Stimulated activated CD8-positive, alpha-beta memory T cell treated with anti-CD3 and anti-CD28 coated beads, Interleukin-2, amount 100 ng/mL, for 48 hours (primary cell): ENCODE data around the gene RBM3.
"Not testable (repeated sequence)": the region's sequence is repeated elsewhere in the genome, so short reads cannot be mapped to it uniquely, and the experiment has no call there.

ENCODE experiments used
- DNase-seq, 2 donors: peaks; one replicate each; pipeline ENCODE4 v3.0.0-alpha.2; 2020; ENCODE audit warnings: low read depth in 2 of 2

Gene RBM3

DNA sequence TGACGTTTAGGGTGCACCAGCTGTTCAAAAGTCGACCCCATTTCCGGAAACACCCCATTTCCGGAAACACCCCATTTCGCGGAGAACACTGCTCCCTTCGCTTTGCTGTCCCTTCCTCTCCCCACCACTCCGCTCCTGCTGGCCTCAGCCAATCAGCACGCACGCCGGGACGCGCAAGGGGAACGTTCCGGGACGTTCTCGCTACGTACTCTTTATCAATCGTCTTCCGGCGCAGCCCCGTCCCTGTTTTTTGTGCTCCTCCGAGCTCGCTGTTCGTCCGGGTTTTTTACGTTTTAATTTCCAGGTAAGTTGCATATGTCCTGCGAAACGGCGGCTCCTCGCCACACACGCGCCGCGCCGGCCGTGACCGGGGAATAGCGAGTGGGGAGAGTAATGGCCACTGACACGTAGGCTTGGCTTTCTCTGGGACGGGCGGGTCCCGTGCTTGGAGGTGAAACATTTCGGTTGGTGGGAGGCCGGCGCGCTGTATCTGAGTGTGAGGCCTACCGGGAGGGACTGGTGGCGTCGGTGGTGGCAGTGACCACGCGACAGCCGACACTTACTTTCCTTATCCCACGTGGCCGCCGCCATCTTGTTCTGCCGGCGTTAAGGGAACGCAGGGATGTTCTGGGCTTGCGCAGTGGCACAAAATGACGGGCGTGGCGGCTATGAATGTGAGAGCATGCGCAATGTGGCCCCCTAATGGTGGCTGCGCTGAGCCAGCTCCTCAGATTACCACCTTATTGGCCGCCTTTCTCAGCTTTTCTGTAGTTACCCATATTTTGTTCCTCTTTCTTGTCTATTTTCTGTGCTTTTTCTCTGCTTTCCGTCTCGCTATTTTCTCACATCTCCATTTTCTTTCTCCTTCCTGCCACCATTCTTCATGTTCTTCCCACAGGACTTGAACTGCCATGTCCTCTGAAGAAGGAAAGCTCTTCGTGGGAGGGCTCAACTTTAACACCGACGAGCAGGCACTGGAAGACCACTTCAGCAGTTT is at the start of gene RBM3:
Gene RBM3 (plus strand): TSS at position 215 of the 997 bp plus-strand sequence. CDS start 697 bp downstream, at position 912.
- peak; percentile 81 to 83 for DNase-seq

DNA sequence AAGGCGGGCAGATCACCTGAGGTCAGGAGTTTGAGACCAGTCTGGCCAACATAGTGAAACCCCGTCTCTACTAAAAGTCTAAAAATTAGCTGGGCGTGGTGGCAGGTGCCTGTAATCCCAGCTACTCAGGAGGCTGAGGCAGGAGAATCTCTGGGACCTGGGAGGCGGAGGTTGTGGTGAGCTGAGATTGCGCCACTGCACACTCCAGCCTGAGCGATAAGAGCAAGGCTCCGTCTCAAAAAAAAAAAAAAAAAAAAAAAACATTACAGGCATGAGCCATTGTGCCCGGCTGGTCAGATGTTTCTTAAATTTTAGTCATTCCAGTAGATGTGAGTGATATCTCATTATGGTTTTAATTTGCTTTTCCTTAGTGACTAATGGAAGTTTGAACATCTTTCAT is 48.4 kb upstream of the RBM3 start:
- DNase-seq = not testable (repeated sequence)

DNA sequence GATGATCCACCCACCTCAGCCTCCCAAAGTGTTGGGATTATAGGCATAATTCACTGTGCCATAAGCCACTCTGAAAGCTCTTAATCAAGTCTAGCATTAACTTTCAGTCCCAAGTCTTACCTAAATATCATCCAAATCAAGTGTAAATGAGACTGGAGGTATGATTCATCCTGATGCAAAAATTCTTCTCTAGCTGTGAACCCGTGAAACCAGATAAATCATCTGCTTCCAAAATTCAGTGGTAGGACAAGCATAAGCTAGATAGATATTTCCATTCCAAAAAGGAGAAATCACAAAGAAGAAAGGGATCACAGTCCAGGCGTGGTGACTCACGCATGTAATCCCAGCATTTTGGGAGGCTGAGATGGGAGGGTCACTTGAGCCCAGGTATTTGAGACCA is 43.5 kb upstream of the RBM3 start:
- DNase-seq = no peak

DNA sequence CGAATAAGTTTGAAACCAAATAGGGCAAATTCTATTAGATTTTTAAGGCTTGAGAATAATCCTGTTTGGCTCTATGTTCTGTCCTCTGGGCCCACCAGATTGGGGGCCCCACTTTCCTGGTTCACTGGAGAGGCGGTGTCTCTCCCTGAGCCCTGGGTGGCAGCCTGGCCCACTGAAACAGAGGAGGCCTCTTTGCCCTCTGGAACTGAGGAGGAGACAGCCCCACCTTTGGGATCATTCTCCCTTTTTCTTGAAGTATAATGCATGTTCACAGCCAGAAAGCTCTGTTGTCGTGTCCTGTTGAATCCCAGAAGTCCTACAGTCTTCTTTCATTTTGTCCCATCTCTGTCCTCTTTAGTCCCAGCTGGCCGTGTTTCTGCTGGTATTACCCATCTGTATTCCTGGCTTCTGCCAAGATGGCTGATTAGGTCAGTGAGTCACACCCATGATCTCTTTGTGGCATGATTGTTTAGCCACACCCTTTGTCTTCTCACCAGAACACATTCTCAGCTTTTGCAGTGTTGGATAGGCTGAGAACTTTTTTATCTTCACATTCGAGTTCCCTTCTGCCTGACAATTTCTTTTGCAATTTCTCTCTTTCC is 42.8 kb upstream of the RBM3 start:
- DNase-seq = no peak

DNA sequence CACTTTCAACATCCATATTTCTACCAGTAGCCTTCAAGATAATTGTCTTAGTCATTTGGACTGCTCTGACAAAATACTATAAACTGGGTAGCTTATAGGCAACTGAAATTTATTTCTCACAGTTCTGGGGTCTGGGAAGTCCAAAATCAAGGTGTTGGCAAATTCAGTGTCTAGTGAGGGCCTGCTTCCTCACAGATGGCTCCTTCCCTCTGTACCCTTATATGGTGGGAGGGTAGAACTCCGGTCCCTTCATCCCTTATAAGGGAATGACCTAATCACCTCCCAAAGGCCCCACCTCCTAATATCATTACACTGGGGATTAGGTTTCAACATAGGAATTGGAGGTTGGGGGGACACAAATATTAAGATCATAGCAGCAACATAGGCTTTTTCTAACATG is 42.1 kb upstream of the RBM3 start:
- DNase-seq = no peak

DNA sequence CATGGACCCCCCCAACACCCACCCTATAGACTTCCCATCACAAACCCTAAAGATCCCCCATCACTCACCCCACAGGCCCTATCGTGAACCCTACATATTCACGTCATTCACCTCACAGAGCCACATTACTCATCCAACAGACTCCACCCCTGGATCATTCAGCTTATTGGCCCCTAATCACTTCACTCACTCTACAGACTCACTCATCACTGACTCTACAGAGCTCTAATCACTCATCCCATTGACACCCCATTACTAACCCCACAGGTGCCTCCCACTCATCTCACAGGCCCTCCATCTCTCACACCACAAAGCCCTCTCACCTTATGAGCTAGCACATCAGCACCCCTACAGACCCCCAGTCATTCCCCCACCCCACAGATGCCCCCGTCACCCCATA is 41.1 kb upstream of the RBM3 start:
- DNase-seq = no peak

DNA sequence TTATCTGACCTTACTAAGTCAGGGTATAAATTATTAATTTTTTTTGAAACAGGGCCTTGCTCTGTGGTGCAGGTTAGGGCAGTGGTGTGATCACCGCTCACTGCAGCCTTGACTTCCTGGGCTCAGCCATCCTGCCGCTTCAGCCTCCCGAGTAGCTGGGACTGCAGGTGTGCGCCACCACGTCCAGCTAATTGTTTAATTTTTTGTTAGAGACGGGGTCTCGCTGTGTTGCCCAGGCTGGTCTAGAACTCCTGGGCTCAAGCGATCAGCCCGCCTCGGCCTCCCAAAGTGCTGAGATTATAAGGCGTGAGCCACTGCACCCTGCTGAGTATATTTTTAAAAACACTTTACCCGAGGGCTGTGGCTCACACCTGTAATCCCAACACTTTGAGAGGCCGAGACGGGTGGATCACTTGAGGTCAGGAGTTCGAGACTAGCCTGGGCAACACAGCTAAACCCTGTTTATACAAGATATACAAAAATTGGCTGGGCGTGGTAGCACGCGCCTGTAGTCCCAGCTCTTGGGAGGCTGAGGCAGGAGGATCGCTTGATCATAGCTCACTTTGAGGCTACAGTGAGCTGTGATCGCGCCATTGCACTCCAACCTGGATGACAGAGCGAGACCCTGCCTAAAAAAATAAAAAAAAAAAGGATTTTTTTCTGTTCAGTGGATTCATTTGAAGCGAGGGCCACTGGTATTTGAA is 35.5 kb upstream of the RBM3 start:
- DNase-seq = no peak

DNA sequence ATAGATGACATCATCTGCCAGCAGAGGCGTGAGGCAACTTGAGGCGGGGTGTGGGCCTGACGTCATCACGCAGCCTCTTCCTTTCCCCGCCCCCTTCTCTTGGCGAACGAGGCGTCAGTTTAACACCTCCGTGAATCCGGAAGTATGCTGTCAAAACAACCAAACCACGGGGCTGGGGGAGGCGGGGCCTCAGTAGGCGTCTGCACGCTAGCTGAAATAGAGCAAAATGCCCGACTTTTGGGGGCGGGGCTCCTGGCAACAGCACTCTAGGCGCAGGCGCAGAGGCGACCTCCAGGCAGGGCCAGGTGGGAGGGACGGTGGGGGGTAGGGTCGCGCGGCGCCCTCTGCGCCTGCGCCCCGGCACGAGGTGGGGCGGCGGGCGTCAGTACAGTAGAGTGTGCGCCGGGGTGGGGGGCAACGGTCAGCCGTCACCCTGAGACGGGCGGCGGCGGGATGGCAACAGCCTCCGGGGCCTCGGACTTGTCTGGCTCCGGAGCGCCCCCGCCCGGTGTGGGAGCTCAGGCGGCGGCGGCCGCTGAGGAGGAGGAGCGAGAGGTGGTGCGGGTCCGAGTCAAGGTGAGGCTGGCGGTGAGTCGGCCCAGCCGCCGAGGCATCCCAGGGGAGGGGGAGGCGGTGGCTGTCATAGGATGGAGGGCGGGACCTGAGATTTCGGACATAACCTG is 34.8 kb upstream of the RBM3 start, which contains the start of gene TBC1D25:
Gene TBC1D25 (plus strand): TSS at position 370 of the 683 bp plus-strand sequence. CDS start 84 bp downstream, at position 454.
- peak; percentile 92 to 93 for DNase-seq

DNA sequence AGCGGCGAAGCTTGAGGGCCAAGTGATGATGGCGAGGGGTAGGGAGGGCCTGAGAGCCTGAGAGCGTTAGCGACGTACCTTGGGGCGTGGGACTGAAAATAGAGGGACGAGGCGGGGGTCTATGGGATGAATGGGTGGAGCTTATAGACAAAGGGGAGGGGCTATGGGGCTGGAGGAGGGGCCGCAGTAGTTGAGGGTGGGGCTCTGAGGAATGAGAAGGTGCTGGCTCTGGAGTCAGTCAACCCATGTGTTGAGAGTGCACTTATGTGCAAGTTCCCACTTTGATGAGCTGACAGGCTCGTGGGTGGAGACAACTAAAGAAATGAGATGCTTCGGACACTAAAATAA is 34.3 kb upstream of the RBM3 start:
- DNase-seq = peak in 1 of 2 donors; percentile 33

DNA sequence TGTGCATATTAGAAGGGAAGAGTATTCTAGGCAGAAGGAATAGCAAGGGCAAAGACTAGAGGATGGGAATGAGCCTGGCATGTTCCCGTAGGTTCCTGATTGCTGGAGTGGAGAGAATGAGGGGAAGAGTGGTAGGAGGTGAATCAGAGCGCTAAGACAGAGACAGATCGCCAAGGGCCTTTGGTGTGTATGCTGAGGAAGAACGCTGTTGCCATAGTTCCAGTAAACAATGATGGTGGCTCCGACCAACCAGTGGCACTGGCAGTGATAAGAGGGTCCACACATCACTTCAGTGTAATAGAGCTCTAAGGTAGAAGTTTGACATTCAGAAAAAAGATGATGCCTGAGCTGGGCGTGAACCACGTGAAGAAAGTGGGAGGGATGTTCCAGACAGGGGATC is 33.8 kb upstream of the RBM3 start:
- DNase-seq = no peak

DNA sequence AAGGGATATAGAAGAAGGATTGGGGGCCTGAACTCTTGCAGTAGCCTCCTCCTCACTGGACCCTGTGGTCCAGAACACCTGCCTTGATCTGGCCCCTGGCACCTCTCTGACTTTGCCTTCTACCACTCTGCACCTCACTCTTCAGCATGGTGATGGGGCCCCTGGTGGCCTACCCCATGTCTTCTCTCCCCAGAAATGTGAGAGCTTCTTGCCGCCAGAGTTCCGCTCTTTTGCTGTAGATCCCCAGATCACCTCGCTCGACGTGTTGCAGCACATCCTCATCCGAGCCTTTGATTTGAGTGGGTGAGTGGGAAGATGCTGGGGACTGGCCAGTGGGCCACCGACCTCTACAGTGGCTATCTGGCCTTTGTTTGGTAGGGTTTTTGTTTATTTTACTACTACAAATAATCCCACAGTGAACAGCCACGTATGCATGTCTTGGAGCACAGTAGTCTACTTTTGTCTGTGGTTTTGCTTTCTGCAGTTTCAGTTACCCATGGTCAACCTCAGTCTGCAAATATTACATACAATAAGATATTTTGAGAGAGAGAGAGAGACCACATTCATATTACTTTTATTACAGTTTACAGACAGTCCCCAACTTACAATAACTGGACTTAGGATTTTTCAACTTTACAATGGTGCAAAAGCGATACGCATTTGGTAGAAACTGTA is 33.0 kb upstream of the RBM3 start:
- no peak for DNase-seq

DNA sequence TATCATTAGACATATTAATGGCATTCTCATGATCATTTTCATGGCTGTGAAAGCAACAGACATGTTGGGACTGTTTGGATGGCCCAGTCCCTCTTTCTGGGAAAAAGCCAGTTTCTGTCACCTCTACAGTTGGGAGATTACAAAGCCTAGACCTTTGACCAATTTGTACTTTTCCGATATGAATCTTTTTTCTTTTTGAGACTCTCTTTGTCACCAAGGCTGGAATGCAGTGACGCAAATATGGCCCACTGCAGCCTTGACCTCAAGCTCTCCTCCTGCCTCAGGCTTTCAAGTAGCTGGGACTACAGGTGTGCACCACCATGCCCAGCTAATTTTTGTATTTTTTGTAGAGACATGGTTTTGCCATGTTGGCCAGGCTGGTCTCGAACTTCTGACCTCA is 25.4 kb upstream of the RBM3 start:
- no peak for DNase-seq

DNA sequence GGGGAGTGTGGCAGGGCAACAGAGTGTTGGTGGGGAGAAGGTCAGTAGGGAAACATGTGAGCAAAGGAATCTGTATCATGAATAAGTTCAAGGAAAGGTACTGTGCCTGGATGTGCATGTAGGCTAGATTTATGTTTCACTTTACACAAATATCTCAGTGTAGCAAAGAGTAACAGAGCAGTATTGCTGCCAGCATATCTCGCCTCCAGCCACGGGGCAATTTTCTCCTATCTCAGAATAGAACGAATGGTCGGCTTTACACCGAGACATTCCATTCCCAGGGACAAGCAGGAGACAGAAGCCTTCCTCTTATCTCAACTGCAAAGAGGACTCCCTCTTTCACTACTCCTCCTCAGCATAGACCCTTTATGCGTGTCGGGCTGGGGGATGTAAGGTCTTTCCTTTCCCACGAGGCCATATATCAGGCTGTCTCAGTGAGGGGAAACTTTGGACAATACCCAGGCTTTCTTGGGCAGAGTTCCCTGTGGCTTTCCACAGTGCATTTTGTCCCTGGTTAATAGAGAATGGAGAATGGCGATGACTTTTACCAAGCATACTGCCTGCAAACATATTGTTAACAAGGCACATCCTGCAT is 18.5 kb upstream of the RBM3 start:
- not testable (repeated sequence) for DNase-seq

DNA sequence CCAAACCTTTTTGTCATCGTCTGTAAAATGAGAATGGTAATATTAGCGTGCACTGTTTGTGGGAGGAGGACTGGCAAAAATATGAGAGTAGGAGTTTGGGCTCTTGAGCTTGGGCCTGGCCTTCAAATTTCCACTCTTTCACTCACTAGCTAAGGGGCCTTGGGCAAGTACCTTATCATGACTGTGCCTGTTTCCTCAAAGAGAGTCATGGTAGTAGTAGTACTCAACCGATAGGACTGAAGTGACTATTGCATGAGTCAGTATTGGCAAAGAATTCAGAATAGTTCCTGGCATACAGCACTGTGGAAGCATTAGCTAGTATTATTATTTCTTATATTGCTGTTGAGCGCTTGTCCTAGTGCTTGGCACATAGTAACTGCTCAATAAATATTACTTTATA is 16.0 kb upstream of the RBM3 start:
- DNase-seq = no peak

DNA sequence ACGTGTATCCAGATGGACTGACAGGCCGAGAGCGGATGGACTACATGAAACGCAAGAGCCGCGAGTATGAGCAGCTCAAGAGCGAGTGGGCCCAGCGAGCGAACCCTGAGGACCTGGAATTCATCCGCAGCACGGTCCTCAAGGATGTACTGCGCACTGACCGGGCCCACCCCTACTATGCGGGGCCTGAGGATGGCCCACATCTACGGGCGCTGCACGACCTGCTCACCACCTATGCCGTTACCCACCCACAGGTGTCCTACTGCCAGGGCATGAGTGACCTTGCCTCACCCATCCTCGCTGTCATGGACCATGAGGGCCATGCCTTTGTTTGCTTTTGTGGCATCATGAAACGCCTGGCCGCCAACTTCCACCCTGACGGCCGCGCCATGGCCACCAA is 14.6 kb upstream of the RBM3 start:
- no peak for DNase-seq

DNA sequence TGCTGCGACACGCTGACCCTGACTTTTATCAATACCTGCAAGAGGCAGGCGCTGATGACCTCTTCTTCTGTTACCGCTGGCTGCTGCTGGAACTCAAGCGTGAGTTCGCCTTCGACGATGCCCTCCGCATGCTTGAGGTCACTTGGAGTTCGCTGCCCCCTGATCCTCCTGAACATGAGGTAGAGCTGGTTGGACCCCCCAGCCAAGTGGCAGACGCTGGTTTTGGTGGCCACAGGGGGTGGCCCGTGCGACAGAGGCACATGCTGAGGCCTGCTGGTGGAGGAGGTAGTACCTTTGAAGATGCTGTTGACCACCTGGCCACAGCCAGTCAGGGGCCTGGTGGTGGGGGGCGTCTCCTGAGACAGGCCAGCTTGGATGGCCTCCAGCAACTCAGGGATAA is 14.2 kb upstream of the RBM3 start:
- DNase-seq = no peak

DNA sequence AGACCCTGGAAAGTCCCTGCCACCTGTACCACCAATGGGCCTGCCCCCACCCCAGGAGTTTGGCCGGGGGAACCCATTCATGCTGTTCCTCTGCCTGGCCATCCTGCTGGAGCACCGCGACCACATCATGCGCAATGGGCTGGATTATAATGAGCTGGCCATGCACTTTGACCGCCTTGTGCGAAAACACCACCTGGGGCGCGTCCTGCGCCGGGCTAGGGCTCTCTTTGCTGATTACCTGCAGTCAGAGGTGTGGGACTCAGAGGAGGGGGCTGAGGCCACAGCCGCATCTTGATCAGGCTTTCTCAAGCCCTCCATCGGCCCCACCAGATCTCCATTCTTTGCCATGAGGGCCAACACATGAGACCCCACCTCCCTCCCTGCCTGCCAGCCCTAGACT is 13.6 kb upstream of the RBM3 start:
- no peak for DNase-seq

DNA sequence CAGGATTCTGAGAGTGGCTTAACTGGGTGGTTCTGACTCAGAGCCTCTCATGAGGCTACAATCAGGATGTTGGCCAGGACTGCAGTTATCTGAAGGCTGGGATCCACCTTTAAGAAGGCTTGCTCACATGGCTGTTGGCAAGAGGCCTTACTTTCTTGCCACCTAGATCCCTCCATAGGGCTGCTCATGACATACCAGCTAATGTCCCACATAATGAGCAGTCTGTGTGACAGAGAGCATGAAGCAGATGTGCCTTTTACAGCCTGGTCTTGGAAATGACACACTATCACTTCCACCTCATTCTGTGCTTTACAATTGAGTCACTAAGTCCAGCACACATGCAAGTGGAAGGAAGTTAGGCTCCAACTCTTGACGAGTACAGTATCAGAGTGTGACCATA is 4.3 kb upstream of the RBM3 start:
- no peak for DNase-seq

DNA sequence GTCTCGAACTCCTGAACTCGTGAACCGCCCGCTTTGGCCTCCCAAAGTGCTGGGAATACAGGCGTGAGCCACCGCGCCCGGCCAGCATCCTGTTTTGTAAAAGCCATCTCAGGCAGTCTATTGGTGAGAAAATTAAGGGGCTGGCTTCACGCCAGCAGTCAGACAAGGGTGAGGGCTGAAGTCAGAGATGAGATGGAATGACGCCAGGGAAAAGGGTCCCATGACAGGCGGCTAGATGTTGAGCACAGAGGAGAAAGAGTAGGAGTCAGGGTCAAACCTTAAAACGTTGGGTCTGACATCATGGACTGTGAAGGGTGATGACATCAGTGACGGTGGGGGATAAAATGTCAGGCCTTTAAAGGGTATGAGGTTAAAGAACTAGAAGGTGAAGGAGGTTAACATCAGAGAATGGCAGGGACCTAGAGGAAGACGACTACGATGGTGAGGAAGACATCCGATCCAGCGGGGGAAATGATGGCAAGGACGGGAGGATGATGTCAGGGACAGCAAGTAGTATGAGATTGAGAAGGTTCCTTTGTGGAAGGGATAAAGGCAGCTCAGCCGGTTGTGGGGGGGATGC is 504 bp upstream of the RBM3 start:
- DNase-seq = no peak

DNA sequence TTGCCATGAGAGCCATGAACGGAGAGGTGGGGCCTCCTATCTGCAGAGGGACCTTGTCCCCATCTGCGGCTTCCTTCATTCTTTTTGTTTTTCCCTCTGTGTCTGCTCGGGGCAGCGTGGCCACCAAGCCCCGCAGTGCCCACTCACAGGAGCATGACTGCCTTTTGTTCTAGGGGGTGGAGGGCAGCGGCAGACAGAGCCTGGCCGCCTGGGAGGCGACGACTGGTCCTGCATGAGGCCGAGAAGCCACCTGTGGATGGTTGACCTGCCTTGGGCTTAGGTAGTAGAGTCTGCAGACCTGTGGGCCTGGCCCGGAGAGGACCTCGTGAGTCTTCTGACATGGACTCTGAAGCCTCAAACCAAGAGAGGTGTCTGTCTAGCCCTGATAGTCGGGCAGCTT is 1.4 kb downstream of the RBM3 start:
- DNase-seq = no peak

DNA sequence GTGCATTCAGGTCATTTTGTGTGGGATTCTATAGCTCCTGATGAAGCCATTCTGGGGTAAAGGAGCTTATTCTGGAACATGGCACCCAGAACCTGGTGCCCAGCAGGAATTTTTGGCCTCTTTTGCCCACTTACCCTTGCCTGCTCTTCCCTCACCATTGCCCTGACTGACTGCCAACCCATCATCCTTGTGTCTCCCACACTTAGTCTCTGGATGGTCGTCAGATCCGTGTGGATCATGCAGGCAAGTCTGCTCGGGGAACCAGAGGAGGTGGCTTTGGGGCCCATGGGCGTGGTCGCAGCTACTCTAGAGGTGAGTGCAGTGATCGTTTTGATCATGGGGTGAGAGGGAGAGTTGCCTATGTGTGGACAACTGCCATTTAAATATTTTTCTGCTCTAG is 1.8 kb downstream of the RBM3 start:
- DNase-seq = no peak
